Fibroblast of lung (primary cell): ENCODE results near the gene TACC2.

Experiments used
- CTCF ChIP-seq, 2 donors: IDR thresholded peaks in 1 of 2; conservative IDR thresholded peaks in 1 of 2; 1 replicate in 1 of 2; 2 replicates in 1 of 2; pipeline ENCODE4 v1.5.1; 2011 to 2012; ENCODE audit warnings: low read length in 2 of 2, control low read depth in 1 of 2, inconsistent platforms in 1 of 2, low read depth in 1 of 2, mild to moderate bottlenecking in 1 of 2
- EZH2 ChIP-seq: IDR thresholded peaks from 2 replicates; pipeline ENCODE4 v1.5.1; 2012; ENCODE audit warnings: low read length, control low read depth, mild to moderate bottlenecking; ENCODE audit errors: missing control alignments

- TF ChIP-seq CTCF (conservative IDR thresholded peaks at IDR 0.05 in 1 of 2, IDR thresholded peaks at IDR 0.05 in 1 of 2; ENCODE audit: low read depth in 1 of 2, low read length in 2 of 2) (no peak), EZH2 (no peak)
These were observed 32.4 kb downstream of the TACC2 start for GRCh38 chr10:122021379-122021778.
